ENCODE results near the gene SOHLH1. TPM values are rescaled to one million over a fixed set of nuclear protein-coding genes. Genes with fewer than 3 reads are reported as not detected.

SOHLH1 gene
- total and polyA plus RNA-seq, 2 of the 4 experiments (the other 2 are of a cell fraction) = not detected

DNA sequence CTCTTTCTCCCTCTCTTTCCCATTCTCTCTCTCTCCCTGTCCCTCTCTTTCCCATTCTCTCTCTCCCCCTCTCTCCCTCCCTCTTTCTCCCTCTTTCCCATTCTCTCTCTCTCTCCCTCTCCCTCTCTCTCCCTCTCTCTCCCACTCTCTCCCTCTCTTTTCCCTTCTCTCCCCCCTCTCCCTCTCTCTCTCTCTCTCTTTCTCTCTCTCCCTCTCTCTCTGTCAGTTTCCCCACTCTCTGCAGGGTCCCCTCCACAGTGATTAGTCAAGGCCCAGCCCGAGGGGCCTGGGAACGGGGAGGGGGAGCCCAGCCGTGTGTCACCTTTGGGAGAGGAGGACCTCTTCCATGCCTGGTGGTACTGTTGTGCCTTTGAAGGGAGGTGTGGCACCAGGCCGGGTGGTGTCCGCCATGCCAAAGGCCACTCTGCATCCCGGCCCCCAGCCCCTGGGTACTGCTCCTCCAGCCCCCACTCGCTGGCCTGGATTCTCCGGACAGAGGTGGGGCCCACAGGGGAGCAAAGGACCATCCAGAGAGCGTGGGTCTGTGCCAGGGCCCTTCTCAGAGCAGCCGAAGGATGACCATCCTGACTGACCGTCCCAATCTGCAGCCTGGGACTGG, 28.1 kb upstream of the SOHLH1 start:
- Histone ChIP-seq H3K36me3 (ENCODE audit: control insufficient read depth, insufficient read depth, low read length) (no peaks in the 10 kb centered on the region), H3K9ac (ENCODE audit: low read depth, low read length) (no peak overlapping the region), H3K9me3 (ENCODE audit: control insufficient read depth, insufficient read depth, low read length) (peaks cover 6% of the 10 kb centered on the region; the same call in 1 of the 2 replicates), H3K9me1 (ENCODE audit: insufficient read depth, low read length) (no peaks in the 10 kb centered on the region), H4K8ac (ENCODE audit: low read depth in 2 of 2, low read length in 2 of 2) (no peak overlapping the region), H3K27me3 (ENCODE audit: control insufficient read depth, insufficient read depth, low read length) (peaks cover 8% of the 10 kb centered on the region), H4K20me1 (ENCODE audit: insufficient read depth, low read length) (no peaks in the 10 kb centered on the region), H4K91ac (ENCODE audit: insufficient read depth, low read depth, low read length) (no peak overlapping the region), H3K56ac (ENCODE audit: extremely low read depth, insufficient read depth, low read length) (no peak overlapping the region), H3K4me1 (ENCODE audit: control insufficient read depth, insufficient read depth, low read length) (no peaks in the 10 kb centered on the region), H2AK5ac (ENCODE audit: low read depth, low read length) (no peak overlapping the region), H3K27ac (ENCODE audit: insufficient read depth, low read length) (no peak overlapping the region), H3K14ac (replicated peaks; ENCODE audit: low read depth, low read length) (no peak overlapping the region), H2BK15ac (ENCODE audit: low read depth, low read length) (no peak overlapping the region), H2AFZ (replicated peaks; ENCODE audit: low read length, poor library complexity) (no peak overlapping the region), H3K4me2 (ENCODE audit: low read depth, low read length) (no peak overlapping the region), H2BK120ac (ENCODE audit: low read depth, low read length) (no peak overlapping the region), H3K4ac (ENCODE audit: low read depth, low read length) (no peak overlapping the region), H2AK9ac (replicated peaks; ENCODE audit: low read depth, low read length, poor library complexity) (peak overlapping the region; percentile 55), H2BK20ac (ENCODE audit: low read depth, low read length) (no peak overlapping the region), H3K4me3 (ENCODE audit: insufficient read depth, low read depth, low read length) (no peak overlapping the region), H4K5ac (ENCODE audit: low read depth, low read length) (no peak overlapping the region), H3K18ac (ENCODE audit: low read depth, low read length) (no peak overlapping the region), H3K79me1 (ENCODE audit: low read depth in 1 of 2, low read length in 2 of 2) (no peaks in the 10 kb centered on the region), H2BK5ac (ENCODE audit: low read depth, low read length, poor library complexity, severe bottlenecking) (no peak overlapping the region), H3K23ac (ENCODE audit: low read depth, low read length) (no peak overlapping the region)
- intact Hi-C loops (cut with micrococcal nuclease) = no loop called here
- ChIA-PET POLR2A (ENCODE audit: unreplicated experiment) (no interaction called here), CTCF (no interaction called here)
- in situ Hi-C loops (cut with MboI; ENCODE audit: low sequenced_read_pairs) = no loop called here
- WGBS, 2 experiments (ENCODE audit: extremely low coverage in 2 of 2, insufficient read length in 1 of 2) = 32% methylated on average over 6 of the region's 11 CpGs; no CpG with 5 or more reads in 1 of the 2 experiments
- no peak for ATAC-seq (ENCODE audit: low read depth)
- no peak for DNase-seq
- TF ChIP-seq, protein P1, sequence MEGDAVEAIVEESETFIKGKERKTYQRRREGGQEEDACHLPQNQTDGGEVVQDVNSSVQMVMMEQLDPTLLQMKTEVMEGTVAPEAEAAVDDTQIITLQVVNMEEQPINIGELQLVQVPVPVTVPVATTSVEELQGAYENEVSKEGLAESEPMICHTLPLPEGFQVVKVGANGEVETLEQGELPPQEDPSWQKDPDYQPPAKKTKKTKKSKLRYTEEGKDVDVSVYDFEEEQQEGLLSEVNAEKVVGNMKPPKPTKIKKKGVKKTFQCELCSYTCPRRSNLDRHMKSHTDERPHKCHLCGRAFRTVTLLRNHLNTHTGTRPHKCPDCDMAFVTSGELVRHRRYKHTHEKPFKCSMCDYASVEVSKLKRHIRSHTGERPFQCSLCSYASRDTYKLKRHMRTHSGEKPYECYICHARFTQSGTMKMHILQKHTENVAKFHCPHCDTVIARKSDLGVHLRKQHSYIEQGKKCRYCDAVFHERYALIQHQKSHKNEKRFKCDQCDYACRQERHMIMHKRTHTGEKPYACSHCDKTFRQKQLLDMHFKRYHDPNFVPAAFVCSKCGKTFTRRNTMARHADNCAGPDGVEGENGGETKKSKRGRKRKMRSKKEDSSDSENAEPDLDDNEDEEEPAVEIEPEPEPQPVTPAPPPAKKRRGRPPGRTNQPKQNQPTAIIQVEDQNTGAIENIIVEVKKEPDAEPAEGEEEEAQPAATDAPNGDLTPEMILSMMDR (conservative IDR thresholded peaks at IDR 0.05; ENCODE audit: low read depth, low read length) = no peak
- TF ChIP-seq BHLHE40 (IDR thresholded peaks at IDR 0.05; ENCODE audit: low read depth, low read length) = no peak
- TF ChIP-seq MXI1 (IDR thresholded peaks at IDR 0.05; ENCODE audit: borderline replicate concordance, low read depth, low read length) = no peak
- TF ChIP-seq, protein P2, sequence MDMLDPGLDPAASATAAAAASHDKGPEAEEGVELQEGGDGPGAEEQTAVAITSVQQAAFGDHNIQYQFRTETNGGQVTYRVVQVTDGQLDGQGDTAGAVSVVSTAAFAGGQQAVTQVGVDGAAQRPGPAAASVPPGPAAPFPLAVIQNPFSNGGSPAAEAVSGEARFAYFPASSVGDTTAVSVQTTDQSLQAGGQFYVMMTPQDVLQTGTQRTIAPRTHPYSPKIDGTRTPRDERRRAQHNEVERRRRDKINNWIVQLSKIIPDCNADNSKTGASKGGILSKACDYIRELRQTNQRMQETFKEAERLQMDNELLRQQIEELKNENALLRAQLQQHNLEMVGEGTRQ (IDR thresholded peaks at IDR 0.05; ENCODE audit: low read depth, low read length) = no peak
- no peak for TF ChIP-seq NFE2L2 (IDR thresholded peaks at IDR 0.05; ENCODE audit: low read depth, low read length)
- TF ChIP-seq RCOR1 (IDR thresholded peaks at IDR 0.05; ENCODE audit: insufficient replicate concordance, low read length) = no peak
- TF ChIP-seq CEBPB (IDR thresholded peaks at IDR 0.05; ENCODE audit: low read depth, low read length) = no peak
- TF ChIP-seq FOS (IDR thresholded peaks at IDR 0.05; ENCODE audit: low read depth, low read length) = no peak
- no peak for TF ChIP-seq RAD21 (IDR thresholded peaks at IDR 0.05; ENCODE audit: low read length)
- TF ChIP-seq CHD1 (IDR thresholded peaks at IDR 0.05; ENCODE audit: low read depth, low read length) = no peak
- no peak for TF ChIP-seq MAZ (IDR thresholded peaks at IDR 0.05; ENCODE audit: borderline replicate concordance, low read depth, low read length)
- dilution Hi-C loops (cut with HindIII; ENCODE audit: low sequenced_read_pairs, unreplicated experiment) = no loop called here
- no TSS peak for BruUV-seq (replicated peaks)
